SK-N-DZ (cell line): ENCODE measurements around the gene EPS8L3.
A peak's percentile ranks its signal among the peaks of the same experiment; 100 is the strongest.
"Not testable (repeated sequence)": the region's sequence is repeated elsewhere in the genome, so short reads cannot be mapped to it uniquely, and the experiment has no call there.

Experiments used
- DNase-seq: peaks from one replicate; pipeline ENCODE4 v3.0.0-alpha.2; 2015; ENCODE audit warnings: low spot score

Gene EPS8L3

GRCh38 chr1:109780982-109781381 is 17.3 kb upstream of the EPS8L3 start:
- DNase-seq = no peak

DNA sequence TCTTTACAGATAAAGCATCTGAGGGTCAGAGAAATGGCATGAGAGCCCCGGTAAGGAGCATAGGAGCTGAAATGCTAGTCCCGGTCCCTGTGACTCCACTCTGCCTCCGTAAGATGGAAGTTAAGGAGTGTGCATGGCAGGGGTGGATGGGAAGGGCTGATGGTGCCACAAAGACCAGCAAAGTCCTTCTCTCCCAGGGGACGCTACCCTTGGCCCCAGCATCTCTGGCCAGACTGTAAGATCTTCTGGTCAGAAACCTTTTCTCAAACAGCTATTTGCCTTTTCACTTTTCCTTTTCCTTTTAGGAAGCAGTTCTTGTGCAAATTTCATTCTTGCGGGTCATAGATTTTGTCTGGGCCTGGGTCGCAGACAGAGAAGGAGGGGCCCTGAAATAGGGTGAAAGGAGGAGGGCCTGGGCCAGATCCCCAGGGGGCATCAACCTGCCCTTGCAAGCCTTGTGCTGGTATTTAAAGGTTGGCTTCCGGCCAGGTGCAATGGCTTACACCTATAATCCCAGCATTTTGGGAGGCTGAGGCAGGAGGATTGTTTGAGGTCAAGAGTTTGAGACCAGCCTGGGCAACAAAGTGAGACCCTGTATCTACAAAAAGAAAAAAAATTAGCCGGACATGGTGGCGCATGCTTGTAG is 14.4 kb upstream of the EPS8L3 start:
- no peak for DNase-seq

DNA sequence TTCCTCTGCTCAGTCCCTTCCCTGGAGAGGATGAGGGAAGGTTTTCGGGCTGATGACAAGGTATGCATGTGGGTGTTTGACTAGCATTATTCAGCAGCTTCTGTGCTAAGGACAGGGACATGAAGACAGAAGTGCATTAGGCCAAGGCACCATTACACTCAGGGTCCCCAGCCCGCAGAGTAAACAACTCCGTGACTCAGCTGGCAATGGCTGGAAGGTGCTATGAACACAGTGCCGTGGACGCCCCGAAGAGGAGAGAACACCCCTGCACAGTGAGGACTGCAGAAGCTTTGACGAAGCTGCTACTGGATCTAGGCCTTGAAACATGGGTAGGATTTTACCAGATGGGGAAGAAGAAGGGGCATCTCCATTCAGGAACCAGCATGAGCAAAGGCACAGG is 13.7 kb upstream of the EPS8L3 start:
- no peak for DNase-seq

GRCh38 chr1:109776911-109777310 is 13.2 kb upstream of the EPS8L3 start:
- peak; percentile 80 for DNase-seq

DNA sequence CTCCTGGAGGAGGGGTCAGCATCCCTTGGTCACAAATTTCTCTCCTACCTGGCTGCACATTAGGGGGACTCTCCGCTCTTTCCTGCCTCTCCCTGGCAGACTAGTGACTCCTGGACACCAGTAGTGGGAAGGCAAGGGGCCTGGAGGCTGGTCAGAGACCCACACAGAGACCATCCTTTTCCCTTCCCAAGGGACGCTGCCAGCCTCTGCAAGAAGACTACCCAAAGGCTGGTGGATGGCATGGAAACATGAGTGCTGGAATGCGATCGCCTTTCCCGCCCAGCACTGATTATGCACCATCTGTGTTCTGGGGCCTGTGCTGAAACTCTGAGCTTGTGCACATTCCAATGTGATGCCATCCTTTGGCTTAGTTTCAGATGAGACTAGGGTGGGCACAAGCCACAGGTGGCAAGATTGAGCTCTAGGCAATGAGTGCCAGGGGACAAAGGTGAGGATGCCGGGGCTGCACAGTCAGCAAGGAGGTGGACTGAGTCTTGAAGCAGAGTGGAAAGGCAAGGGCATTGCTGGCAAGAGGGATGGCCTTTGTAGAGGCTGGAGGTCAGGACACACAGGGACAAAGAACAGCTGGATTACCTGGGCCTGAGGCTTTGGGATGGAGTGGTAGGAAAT is 12.6 kb upstream of the EPS8L3 start:
- DNase-seq = no peak

DNA sequence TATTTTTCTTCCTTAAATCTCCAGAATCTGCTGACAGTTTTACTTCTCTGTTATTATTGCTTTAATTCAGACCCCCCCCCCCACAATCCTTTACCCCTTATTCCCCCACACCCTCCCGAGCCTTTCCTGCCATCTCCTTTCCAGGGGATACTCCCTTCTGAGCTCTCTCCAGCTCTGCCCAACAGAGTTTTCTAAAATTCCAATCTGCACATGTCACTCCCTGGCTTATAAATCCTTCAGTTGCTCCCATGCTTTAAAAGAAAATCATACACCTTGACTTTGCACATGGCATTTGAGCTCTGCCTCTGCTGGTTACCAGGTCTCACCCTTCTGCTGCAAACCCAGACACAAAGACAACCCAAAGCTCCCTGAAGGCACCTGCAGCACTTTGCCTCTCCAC is 11.7 kb upstream of the EPS8L3 start:
- DNase-seq = no peak

DNA sequence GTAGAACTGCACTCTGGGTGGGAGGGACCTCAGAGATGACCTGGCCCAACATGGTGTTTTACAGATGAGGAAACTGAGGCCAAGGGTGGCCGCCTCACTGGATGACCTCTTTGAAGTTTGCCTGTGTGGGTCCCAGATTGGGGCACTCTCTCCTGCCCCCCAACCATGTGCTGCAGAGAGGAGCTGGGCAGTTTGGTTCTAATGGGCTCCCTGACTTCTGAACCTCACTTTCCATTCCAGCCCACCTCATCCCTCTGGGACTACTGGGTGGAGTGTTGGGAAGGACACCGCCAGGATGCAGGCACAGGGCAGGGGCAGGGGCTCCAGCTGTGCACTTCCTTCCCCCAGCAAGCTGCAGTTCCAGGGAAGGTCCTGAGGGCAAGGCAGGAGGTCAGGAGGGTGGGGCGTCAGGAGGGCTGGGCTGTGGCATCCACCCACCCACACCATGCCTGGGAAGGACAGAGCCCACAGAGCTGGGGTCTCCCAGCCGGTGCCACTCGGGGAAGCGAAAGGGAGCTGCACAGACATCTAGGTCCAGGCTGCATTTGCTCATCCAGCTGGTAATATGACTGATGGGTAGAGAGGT is 10.3 kb upstream of the EPS8L3 start:
- DNase-seq = no peak

DNA sequence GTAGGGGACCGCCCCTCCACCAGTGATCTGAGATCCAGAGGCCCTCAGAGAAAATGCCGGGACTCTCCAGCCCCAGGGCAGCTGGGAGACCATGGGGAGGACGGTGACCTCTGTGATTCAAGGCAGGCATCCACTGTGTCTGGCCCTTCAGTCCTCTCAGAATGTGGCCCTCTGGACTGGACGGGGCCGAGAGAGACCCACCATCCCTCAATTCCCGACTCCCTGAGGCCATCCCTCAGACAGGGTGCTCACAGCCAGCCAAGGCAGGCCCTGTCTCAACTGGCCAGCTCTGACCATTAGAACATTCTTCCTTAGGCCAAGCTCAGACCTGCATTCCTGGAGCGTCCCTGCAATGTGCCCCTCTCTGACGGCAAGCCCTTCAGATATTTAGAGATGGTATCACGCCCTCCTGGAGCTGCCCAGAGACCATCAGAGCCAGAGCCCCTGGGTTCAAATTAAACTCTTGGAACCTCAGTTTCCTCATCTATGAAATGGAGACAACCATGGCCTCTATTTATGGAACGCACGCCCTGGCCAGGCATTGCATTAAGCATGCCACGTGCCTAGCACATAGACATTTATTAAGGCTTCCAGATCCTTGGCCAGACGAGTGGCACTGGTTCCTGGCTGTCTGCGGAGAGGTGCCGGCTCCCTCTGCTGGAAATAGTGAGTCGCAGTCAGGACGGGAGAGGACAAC is 9.6 kb upstream of the EPS8L3 start:
- DNase-seq = peak; percentile 86

GRCh38 chr1:109772658-109773202 is 9.0 kb upstream of the EPS8L3 start:
- no peak for DNase-seq

DNA sequence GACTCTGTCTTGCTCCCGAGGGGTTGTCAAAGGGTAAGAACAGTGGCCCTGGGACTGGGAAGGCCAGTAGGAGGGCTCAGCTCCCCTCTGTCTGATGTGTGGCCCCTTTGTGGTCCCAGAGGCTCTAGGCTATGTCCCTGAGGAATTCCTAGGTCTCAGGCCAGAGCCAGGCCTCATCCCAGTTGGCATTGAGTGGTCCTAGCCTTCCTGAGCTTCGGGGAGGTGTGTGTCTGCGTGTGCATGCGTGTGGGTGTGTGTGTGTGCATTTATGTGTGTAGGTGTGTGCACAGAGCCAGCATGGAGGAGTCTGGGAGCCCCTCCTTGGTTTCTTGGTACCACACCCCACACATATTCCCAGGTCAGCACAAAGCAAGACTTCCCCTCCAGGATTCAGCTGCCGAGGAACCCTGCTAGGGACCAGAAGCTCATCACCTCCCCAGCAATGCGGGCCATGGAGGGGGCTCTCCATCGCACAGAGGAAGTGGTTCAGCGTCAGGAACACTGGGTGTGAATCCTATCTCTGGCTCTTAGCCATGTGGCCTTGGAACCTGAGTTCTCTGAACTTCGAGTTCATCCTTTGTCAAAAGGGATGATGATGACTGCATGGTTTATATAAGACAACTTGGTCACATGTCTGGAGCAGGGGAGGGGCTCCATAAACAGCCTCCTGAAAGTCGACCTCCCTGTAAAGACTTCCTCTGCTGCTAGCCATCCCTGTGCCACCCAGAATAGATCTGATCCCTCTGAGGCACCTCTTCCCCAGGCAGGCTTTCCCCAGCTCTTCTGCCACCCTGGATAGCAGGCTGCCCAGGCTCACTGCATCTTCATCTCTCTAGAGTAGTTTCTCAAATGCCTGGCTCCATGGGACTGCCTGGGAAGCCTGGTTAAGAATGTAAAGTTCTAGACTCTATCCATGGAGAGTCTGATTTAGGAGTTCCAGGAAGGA is 8.3 kb upstream of the EPS8L3 start:
- DNase-seq = no peak

DNA sequence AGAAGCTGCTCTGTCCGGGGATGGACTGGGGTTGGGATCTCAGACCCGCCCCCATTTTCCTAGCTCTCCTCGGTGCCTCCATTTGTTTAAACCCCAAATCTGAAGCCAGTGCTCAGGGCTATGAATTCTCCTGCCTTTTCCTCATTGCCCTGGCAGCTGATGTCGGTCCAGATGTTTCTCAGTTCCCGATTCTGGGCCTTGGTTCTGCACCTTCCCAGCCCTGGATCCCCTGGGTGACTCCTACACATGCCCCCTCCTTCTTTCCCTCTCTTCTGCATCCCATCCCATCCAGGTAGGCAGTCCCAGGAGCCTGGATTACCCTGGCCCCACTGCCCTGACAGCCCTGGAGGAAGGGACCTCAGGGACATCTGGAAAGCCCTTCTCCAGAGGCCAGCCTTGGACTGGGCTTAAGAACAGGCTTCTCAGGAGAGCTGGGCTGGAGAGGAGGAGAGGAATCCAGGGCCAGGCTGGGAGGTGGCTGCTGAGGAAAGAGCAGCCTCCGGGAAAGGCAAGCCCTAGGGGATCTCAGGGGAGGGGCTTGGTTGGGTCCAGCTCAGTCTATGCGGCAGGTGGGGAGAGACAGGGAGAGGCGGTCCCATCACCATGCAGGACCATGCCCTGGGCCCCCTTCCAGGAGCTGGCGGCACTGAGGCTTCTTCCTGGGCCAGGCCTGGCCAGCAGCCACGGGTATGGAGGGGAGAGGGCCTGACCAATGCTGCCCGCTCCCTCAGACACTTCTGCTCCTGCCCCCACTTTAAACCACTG is 6.8 kb upstream of the EPS8L3 start:
- DNase-seq = no peak

DNA sequence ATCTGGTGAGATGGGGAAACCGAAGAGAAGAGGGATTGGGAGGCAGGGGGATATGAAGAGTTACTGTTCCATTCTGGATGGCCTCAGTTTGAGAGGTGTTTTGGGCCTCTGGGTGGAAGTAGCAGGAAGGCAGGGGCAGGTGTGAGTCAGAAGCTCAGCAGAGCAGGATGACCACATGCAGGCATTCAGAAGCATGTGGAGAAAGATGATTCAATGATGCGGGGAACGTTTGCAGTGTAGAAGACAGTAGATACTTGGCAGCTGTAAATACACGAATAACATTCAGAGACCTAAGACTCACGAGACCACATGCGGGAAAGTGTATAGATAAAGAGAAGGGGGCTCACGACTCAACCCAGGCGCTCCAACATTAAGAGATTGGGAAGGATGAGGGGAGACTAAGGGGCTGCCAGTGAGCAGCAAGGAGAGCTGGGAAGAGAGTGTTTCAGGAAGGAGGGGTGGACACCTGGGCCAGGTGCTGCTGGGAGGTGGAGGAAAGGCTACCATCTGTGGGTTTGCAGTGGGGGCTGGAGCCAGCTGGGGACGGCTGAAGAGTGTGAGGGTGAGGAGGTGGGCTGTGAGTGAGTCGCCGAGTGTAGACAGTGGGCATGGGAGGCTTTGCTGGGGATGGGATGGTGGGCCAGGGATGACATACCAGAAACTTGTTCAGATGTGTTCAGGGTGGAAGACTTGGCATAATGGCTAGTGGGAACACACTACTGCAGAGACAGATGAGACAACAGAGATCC is 5.8 kb upstream of the EPS8L3 start:
- no peak for DNase-seq

GRCh38 chr1:109768820-109769219 is 5.1 kb upstream of the EPS8L3 start:
- no peak for DNase-seq

DNA sequence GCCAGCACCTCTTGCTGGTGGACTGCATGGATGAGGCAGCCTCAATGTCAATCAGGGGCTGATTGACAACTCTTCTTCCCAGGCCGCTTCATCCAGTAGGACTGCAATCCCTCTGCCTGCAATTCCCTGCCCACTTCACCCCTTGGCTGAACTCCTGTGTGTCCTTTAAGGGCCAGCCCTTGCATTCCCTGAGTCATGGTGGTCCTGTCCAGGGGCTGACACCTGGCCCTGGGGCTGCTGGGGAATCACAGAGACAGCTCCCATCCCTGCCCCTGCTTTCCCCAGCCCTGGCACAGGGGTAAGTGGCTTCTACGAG is 4.6 kb upstream of the EPS8L3 start:
- DNase-seq = no peak

DNA sequence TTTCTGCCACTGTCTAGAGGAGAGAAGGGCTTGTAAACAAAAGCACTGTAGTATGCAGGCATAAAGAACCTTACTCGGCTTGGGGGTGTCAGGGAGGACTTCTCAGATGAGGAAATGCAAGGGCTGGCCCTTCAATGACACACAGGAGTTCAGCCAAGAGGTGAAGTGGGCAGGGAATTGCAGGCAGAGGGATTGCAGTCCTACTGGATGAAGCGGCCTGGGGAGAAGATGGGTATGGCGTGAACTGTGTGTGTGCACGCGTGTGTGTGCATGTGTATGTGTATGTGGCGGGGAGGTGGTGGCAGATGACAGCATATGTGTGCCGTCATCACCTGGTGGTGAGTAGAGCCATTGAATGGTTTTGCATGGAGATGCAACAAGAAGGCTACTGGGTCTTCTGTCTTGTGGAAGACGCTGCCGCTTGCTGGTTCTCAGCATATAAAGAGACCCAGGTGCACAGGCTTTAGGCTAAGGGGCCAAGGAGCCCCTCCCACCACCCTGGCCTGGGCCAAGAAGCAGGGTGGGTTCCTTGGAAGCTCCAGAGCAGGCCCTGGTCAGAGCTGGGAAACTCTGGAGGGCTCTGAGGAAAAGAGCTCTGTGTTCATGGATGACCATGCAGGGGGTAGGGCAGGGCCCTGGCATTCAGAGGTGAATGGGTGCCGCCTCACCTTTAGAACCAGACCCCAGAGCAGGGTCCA is 4.1 kb upstream of the EPS8L3 start:
- no peak for DNase-seq

GRCh38 chr1:109766991-109767636 is 3.4 kb upstream of the EPS8L3 start:
- DNase-seq = not testable (repeated sequence)

- no peak for DNase-seq
Measured at GRCh38 chr1:109765896-109766615, 2.3 kb upstream of the EPS8L3 start.

GRCh38 chr1:109765483-109765815 is 1.7 kb upstream of the EPS8L3 start:
- DNase-seq = no peak
